Stomach (tissue), 9 donors: ENCODE results near the gene EVC. TPM values are rescaled to one million over a fixed set of nuclear protein-coding genes. Genes with fewer than 3 reads are reported as not detected.

ENCODE experiments used
- DNase-seq, 2 donors: peaks; one replicate each; pipeline versions ENCODE4 v3.0.0 to v3.0.0-alpha.2; 2013 to 2019
- H3K27ac ChIP-seq, 5 donors: fragments of 200-600 bp in 4 of 5; sonication (generic) in 4 of 5; one replicate each; pipeline ENCODE4 v1.5.1; 2013 to 2019; ENCODE audit warnings: mild to moderate bottlenecking in 1 of 5, moderate library complexity in 1 of 5
- H3K27me3 ChIP-seq, 3 donors: fragments of 200-600 bp; sonication (generic); one replicate each; pipeline ENCODE4 v1.5.1; 2017 to 2019; ENCODE audit warnings: mixed run types in 1 of 3
- H3K36me3 ChIP-seq, 4 donors: fragments of 200-600 bp; sonication (generic); 1 replicate in 3 of 4; 2 replicates in 1 of 4; pipeline ENCODE4 v1.5.1; 2016 to 2019
- H3K4me1 ChIP-seq, 4 donors: fragments of 200-600 bp; sonication (generic); one replicate each; pipeline ENCODE4 v1.5.1; 2016 to 2019
- H3K4me3 ChIP-seq, 4 donors: fragments of 200-600 bp; sonication (generic) in 3 of 4; one replicate each; pipeline ENCODE4 v1.5.1; 2016 to 2019; ENCODE audit warnings: mild to moderate bottlenecking in 1 of 4
- H3K9me3 ChIP-seq, 4 donors: fragments of 200-600 bp; sonication (generic); one replicate each; pipeline ENCODE4 v1.5.1; 2016 to 2019
- CTCF ChIP-seq, 7 experiments: fragments of 450-650 bp in 4 of 7; fragments of 200-600 bp in 3 of 7; sonication (generic) in 3 of 7; IDR thresholded peaks; one replicate each; pipeline ENCODE4 v1.5.1; 2016 to 2019; ENCODE audit warnings: antibody characterized with exemption in 7 of 7, control low read depth in 2 of 7, mild to moderate bottlenecking in 1 of 7
- EP300 ChIP-seq: sonication (generic); formaldehyde crosslinking; IDR thresholded peaks from one replicate; pipeline ENCODE4 v1.6.1; 2017; ENCODE audit warnings: antibody characterized with exemption
- POLR2A ChIP-seq, 4 donors: fragments of 450-650 bp; IDR thresholded peaks; one replicate each; pipeline ENCODE4 v1.6.1; 2016; ENCODE audit warnings: antibody characterized with exemption in 4 of 4, control low read depth in 2 of 4, mild to moderate bottlenecking in 1 of 4, moderate library complexity in 1 of 4
- POLR2AphosphoS5 ChIP-seq, 3 donors: sonication (generic); formaldehyde crosslinking; IDR thresholded peaks; one replicate each; pipeline ENCODE4 v1.6.1; 2016; ENCODE audit warnings: antibody characterized with exemption in 3 of 3
- WGBS, 5 donors: extraction: QIAGEN DNeasy Blood & Tissue Kit in 3 of 5; methylation state at CpG; one replicate each; pipeline versions ENCODE4 v1.1.5 to v1.1.7; 2013 to 2018; 5-methylcytosine and 5-hydroxymethylcytosine counted together
- intact Hi-C: fragments of 100-400 bp; cut with DNase I; formaldehyde crosslinking; loops from one replicate; pipeline ENCODE4 v1.15.1; 2023; ENCODE audit warnings: low total_unique reads
- polyA plus RNA-seq, 3 donors: library from polyadenylated mRNA; stranded (reverse); fragments of 200-250 nt; gene quantifications; one replicate each; pipeline ENCODE4 v1.2.3, GENCODE V29; 2013
- total RNA-seq, 5 donors: library from RNA; depleted of rRNA; stranded (reverse); fragments of >200 nt; gene quantifications; one replicate each; pipeline versions ENCODE4 v1.1.0 to v1.2.3, GENCODE V29; 2014 to 2016
- donor health status: healthy with polysubstance abuse.
- donor health status: Bipolar disorder and iron deficiency.
- donor health status: healthy.

Gene EVC
- total and polyA plus RNA-seq, 8 donors, result 1.5 to 346 (median 12.5) TPM

GRCh38 chr4:5713861-5714260, 2.9 kb downstream of the EVC start:
- no peak for TF ChIP-seq EP300
- TF ChIP-seq CTCF (IDR thresholded peaks at IDR 0.05), result no peak
- TF ChIP-seq POLR2AphosphoS5 (IDR thresholded peaks at IDR 0.05), result no peak
- TF ChIP-seq POLR2A (IDR thresholded peaks at IDR 0.05), result no peak
- Histone ChIP-seq H3K9me3 (peaks cover 0 to 8% (median 5%) of the 10 kb centered on the region in 4 donors), H3K4me1 (peaks cover 14 to 38% (median 33%) of the 10 kb centered on the region in 4 donors), H3K36me3 (peaks cover 0 to under 1% (median 0%) of the 10 kb centered on the region in 4 donors), H3K4me3 (no peak overlapping the region), H3K27me3 (peaks cover 0 to 22% (median 4%) of the 10 kb centered on the region in 3 donors), H3K27ac (no peak overlapping the region)
- 80 to 90% (median 85%) methylated on average over 6 of the region's 6 CpGs for WGBS, 5 donors
- intact Hi-C loops, result no loop called here
- no peak for DNase-seq

- TF ChIP-seq POLR2A (IDR thresholded peaks at IDR 0.05) (no peak), POLR2AphosphoS5 (IDR thresholded peaks at IDR 0.05) (no peak), CTCF (IDR thresholded peaks at IDR 0.05) (no peak), EP300 (no peak)
- no peak for DNase-seq
- H3K27ac ChIP-seq, result no peak overlapping the region
- H3K36me3 ChIP-seq, result peaks cover 5 to 16% (median 10%) of the 10 kb centered on the region in 4 donors
- peaks cover 0 to 18% (median 0%) of the 10 kb centered on the region in 3 donors for H3K27me3 ChIP-seq
- intact Hi-C loops, result no loop called here
- H3K4me3 ChIP-seq, result no peak overlapping the region
- H3K9me3 ChIP-seq, result peaks cover 0 to 8% (median 5%) of the 10 kb centered on the region in 4 donors
- 41 to 77% (median 65%) methylated on average over 2 of the region's 2 CpGs for WGBS, 5 donors
- peaks cover 10 to 23% (median 22%) of the 10 kb centered on the region in 4 donors for H3K4me1 ChIP-seq
Measured at GRCh38 chr4:5715357-5715756, 4.4 kb downstream of the EVC start.

GRCh38 chr4:5716391-5716790, 5.4 kb downstream of the EVC start:
- no peak overlapping the region for H3K4me3 ChIP-seq
- intact Hi-C loops, result no loop called here
- peaks cover 0 to 8% (median 5%) of the 10 kb centered on the region in 4 donors for H3K9me3 ChIP-seq
- H3K27me3 ChIP-seq, result peaks cover 0 to 9% (median 0%) of the 10 kb centered on the region in 3 donors
- peaks cover 5 to 17% (median 16%) of the 10 kb centered on the region in 4 donors for H3K4me1 ChIP-seq
- DNase-seq, result no peak
- H3K27ac ChIP-seq, result no peak overlapping the region
- TF ChIP-seq CTCF (IDR thresholded peaks at IDR 0.05) (no peak), POLR2AphosphoS5 (IDR thresholded peaks at IDR 0.05) (no peak), EP300 (no peak), POLR2A (IDR thresholded peaks at IDR 0.05) (no peak)
- H3K36me3 ChIP-seq, result peaks cover 9 to 22% (median 16%) of the 10 kb centered on the region in 4 donors
- WGBS, 5 donors, result 49 to 74% (median 59%) methylated on average over 2 of the region's 2 CpGs

- TF ChIP-seq CTCF (IDR thresholded peaks at IDR 0.05) (no peak), EP300 (no peak), POLR2AphosphoS5 (IDR thresholded peaks at IDR 0.05) (no peak), POLR2A (IDR thresholded peaks at IDR 0.05) (no peak)
- 84 to 95% (median 89%) methylated on average over 4 of the region's 4 CpGs for WGBS, 5 donors
- DNase-seq, result no peak
- H3K27me3 ChIP-seq, result no peaks in the 10 kb centered on the region
- no peak overlapping the region for H3K27ac ChIP-seq
- peaks cover 9 to 26% (median 17%) of the 10 kb centered on the region in 4 donors for H3K36me3 ChIP-seq
- intact Hi-C loops, result no loop called here
- peaks cover 0 to 8% (median 5%) of the 10 kb centered on the region in 4 donors for H3K9me3 ChIP-seq
- peaks cover 3 to 11% (median 7%) of the 10 kb centered on the region in 4 donors for H3K4me1 ChIP-seq
- H3K4me3 ChIP-seq, result no peak overlapping the region
Measured at GRCh38 chr4:5717449-5718158, 6.6 kb downstream of the EVC start.
